ENCODE results near the gene TRAPPC10. TPM values are rescaled to one million over a fixed set of nuclear protein-coding genes. Genes with fewer than 3 reads are reported as not detected.

Gene TRAPPC10
- total RNA-seq, 1 donor from 2014 or later, result 20.3 TPM

- intact Hi-C loops (cut with DNase I), result loop anchor here (5.0 kb wide), 1 partner anchor 166 kb away; no protein-coding TSS in a partner anchor
- DNase-seq (no peak), ATAC-seq (ENCODE audit: poor library complexity) (no peak)
These were observed 34.0 kb upstream of the TRAPPC10 start for GRCh38 chr21:43978060-43978459.

DNA sequence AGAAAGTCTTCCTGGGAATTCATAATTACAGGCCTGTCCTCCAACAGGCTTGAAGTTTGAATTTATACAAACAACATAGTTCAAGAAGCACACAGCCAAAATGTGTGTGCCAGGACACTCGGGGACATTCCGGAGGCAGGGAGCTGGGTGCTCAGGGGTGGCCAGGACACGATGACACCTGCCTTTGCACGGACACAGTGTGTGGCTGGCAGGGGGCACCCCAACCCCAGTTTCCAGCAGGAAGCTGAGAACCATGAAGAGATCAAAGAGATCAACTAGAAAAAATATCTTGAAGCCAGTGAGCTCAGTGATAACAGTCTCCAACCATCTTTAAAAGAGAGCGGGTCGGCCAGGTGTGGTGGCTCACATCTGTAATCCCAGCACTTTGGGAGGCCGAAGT is 32.5 kb upstream of the TRAPPC10 start:
- ATAC-seq (ENCODE audit: poor library complexity) (no peak), DNase-seq (no peak)
- intact Hi-C loops (cut with DNase I), result loop anchor here (5.0 kb wide), 1 partner anchor 167 kb away; no protein-coding TSS in a partner anchor

DNA sequence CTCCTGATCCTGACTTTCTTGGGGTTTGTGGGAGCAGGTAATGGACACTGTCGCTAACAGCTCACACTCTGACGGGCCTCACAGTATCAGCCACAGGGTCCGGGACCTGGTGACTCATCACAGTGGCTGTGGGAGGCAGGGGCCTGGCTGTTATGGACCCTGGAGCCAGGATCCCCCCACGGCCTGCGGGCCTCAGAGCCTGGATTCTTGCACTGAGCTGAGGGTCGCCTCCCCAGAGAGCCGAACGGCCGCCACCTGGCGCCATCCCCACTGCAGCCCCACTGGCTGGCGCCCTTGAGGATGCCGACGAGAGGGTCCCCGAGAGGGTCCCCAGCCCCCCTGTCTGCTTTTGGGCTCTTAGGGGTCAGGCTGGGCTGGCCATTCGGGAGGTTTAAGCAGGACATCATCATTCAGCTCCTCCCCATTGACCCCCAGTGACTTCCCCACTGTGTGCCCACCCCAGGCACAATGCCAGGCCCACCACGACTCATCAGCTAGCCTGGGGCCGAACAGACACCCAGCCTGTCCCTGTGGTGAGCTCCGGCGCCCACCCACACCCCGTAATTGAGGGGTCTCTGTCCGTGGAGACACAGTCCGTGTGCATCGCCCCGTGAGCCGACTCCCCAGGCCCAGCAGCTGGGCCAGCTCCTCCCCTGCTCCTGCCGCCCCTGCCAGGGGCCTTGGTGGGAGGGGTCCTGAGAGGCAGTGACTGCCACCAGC is 30.8 kb upstream of the TRAPPC10 start:
- intact Hi-C loops (cut with DNase I), result no loop called here
- ATAC-seq (ENCODE audit: poor library complexity) (no peak), DNase-seq (no peak)

DNA sequence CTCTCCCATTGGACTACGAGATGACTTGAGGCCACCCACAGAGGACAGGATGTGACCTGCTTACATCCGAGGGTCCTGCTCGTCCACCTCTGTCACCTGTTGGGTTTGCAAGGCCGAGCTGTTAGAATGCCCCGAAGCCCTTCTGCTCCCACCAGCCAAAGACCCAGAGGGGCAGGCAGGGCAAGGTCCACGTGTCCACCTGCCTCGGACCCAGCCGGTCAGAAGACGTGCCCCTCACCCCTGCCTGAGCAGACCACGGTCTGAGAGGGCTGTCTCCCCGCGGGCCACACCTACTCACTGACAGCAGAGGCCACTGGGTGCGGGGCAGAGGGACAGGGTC is 30.3 kb upstream of the TRAPPC10 start:
- DNase-seq (no peak), ATAC-seq (ENCODE audit: poor library complexity) (no peak)
- intact Hi-C loops (cut with DNase I), result no loop called here

DNA sequence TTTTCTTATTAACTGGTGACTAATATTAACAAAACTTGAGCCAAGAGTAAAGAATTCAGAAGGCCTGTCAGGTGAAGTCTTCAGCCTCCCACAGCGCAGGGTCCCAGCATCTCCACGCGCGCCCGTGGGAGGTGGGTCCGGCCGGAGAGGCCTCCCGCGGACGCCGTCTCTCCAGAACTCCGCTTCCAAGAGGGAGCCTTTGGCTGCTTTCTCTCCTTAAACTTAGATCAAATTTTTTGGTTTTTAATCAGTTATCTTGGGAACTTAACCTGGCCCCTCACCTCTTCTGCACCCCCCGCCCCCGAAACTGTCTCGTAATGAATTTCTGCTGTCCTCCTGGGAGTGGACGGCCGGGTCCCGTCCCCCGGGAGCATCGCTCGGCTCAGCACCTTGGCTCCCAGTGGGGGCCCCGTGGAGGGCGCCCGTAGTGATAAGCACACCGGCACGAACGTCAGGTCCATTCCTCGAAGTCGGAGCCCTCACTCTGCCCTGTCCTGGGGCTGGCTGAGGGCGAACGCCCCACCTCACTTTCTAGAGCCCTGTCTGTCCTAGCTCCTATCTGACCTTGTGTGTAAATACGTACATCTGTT is 29.5 kb upstream of the TRAPPC10 start:
- intact Hi-C loops (cut with DNase I), result no loop called here
- no peak for ATAC-seq (ENCODE audit: poor library complexity)
- DNase-seq, result no peak

DNA sequence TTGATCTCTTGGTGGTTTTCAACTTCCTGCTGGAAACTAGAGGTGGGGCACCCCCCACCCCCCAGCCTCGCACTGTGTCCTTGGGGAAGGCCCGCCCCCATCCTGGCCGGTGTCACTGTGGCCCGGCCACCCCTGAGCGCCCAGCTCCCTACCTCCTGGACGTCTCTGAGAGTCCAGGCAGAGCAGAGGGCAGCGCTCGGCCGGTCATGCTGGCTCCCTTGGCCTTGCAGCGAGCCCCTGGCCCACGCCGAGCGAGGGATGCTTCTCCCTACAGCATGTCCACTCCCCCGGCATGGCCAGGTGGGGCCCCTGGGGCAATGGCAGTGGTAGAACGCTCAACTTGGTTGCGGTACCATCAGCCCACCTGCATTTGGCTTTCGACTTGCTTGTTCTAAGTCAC is 28.7 kb upstream of the TRAPPC10 start:
- DNase-seq, result no peak
- intact Hi-C loops (cut with DNase I), result no loop called here
- ATAC-seq (ENCODE audit: poor library complexity), result no peak

- no peak for ATAC-seq (ENCODE audit: poor library complexity)
- intact Hi-C loops (cut with DNase I), result no loop called here
- DNase-seq, result no peak
These were observed 28.2 kb upstream of the TRAPPC10 start for GRCh38 chr21:43983860-43984420.

DNA sequence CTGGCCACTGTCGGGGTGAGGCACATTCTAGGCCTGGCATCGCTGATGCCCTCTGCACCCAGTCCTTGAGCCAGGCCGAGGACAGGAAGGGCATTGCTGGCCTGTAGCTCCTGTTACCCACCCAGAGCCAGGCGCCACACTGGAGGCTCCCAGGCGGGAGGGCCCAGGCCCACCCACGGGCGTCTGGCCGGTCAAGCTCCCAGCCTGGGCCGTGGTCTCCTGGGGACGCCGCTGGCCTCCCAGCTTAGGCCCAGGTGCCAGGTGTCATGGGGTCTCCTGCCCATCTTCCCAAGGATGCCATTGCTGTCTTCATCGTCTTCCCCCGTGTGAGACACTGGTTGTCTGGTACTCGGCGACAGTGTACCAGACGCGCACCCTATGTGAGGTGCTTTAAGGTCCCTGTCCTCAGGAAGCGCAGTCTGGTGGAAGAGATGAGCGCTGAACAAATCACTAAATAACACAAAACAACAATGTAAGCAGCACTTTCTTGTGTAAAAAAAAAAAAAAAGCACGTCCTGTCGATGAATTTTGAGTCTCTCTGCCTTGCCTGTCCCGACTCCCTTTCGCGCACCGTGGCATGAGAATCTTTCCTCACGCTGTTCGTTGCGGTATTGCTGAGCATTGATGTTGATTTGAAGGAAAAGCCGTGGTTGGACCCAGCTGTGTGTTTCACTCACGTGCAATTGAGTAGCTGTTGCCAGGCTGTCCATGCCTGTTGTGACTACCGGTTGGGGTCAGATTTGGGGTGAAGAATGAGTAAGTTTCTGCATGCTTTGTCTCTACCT is 27.0 kb upstream of the TRAPPC10 start:
- ATAC-seq (ENCODE audit: poor library complexity), result no peak
- intact Hi-C loops (cut with DNase I), result no loop called here
- DNase-seq, result no peak

DNA sequence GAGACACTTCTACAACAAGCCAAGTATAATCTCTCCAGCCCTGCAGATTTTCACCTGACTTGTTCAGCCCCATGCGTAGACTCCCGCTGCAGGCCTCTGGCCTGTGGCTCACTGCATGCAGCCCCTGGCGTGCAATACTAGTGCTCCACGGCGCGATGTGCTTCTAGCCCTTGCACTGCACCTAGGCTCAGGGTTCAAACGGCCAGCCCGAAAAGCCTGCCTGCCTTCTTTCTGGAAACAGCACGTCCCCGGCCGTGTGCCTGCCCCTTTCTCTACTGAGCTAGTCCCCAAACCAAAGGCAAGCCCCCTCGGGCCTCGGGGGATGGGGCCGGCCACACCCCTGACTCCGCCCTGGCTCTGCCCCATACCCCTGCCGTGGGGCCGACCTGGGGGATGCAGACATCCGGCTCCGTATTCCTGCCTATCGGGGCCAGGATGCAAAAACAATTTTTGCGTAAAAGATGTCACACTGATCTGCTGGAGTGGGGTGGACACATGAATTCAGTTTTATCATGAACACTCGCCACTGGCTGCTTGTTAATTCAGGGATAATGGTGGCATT is 26.3 kb upstream of the TRAPPC10 start:
- DNase-seq (peak; percentile 25), ATAC-seq (ENCODE audit: poor library complexity) (no peak)
- intact Hi-C loops (cut with DNase I), result no loop called here

DNA sequence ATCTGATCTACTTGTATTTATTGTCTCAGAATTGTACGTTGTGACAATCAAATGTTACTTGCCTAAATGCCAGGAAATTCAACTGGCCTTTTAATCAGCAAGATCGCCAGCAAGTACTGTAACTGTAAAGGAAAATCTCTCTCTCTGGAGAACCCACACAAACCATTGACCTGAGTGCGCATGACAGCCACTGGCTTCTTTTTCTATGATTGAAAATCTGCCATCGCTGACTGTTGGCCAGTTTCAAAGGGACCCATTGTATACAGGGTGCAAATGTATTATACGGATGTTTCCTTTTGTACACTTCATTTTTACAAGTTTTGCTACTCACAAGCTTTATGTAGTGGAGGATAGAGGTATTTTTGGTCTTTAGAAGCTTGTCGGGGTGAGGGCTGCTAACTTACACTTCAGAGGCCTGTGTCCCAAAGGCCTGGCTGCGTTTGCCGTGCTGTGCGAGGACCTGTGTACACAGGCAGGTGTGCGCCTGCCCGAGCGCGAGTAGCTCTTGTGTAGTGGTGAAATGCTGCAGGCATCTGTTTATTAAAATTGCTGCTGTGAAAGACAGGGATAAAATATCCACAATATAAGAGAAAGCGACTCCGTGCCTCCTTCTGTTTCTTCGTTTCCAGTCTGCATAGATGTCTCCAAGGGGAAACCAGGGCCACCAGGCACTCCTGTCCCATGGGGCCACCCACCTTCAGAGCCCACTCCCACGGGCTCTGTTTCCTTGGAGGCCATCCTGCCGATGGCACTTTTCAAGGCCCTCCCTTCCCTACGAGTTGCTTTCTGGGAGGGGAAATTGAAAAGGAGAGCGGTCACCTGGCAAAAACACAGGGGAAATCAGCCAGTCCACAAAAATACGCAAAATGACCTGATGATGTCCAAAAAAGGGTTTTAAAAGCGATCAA is 25.3 kb upstream of the TRAPPC10 start:
- ATAC-seq (ENCODE audit: poor library complexity) (no peak), DNase-seq (peak; percentile 40)
- intact Hi-C loops (cut with DNase I), result no loop called here

DNA sequence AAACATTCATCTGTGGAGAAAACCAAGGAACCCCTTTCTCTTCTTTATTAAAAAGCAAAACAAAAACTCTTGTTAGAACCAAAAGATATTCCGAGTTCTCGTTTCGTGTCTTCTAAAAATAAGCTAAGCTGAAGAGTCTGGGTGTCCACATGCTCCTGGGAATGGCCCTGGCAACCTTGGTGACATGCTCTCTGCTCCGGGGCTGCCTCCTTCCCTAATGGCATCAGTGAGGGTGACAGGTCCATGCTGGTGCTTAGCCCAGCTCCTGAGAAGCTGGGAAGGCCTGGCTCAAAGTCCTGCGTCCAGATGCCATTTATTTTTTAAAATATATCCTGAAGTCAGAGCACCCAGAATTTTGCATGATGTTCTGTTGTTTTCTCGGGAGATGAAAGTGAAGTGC is 24.6 kb upstream of the TRAPPC10 start:
- ATAC-seq (ENCODE audit: poor library complexity), result peak; percentile 75
- DNase-seq, result no peak
- intact Hi-C loops (cut with DNase I), result no loop called here

GRCh38 chr21:43988016-43988415 is 24.1 kb upstream of the TRAPPC10 start:
- ATAC-seq (ENCODE audit: poor library complexity) (no peak), DNase-seq (peak; percentile 20)
- intact Hi-C loops (cut with DNase I), result no loop called here

GRCh38 chr21:43988506-43989230 is 23.4 kb upstream of the TRAPPC10 start:
- ATAC-seq (ENCODE audit: poor library complexity) (no peak), DNase-seq (no peak)
- intact Hi-C loops (cut with DNase I), result no loop called here

DNA sequence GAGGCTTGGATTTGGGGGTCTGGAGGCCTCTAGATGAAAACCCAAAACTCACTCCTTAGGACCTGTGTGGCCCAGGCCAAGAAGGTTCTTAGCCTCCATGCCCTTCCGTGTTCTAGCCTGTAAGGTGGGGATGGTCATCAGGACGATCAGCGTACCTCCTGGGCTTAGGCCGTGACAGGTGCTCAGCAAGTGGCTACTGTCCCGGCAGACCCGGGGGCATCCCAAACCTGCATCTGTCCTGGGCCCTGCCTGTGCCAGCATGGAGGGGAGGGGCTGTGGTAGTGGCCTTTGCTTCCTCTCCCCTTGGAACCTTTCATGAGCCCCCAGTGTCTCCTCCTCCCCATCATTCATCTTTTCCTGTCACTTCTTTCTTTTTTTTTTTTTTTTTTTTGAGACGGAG is 22.7 kb upstream of the TRAPPC10 start:
- ATAC-seq (ENCODE audit: poor library complexity) (no peak), DNase-seq (peak; percentile 24)
- intact Hi-C loops (cut with DNase I), result no loop called here

- peak; percentile 31 for DNase-seq
- no peak for ATAC-seq (ENCODE audit: poor library complexity)
These were observed 20.6 kb upstream of the TRAPPC10 start for GRCh38 chr21:43991447-43991991.

DNA sequence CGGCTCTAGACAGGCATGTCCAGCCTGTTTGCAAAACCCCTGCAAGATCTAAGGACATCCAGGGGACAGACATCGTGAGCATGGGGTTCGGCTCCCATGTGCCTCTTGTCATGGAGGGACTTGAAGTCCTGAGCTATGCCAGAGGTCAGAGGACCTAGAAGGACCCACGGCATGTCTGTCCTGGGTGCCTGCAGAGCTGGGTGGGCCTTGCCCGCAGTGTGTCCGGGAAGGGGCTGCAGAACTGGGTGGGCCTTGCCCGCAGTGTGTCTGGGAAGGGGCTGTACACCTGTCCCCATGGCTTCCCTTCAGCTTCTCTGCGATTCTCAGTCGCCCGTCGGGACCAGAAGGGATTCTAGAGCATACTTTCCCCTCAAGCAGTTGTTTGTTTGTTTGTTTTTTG is 20.0 kb upstream of the TRAPPC10 start:
- ATAC-seq (ENCODE audit: poor library complexity) (no peak), DNase-seq (no peak)
- intact Hi-C loops (cut with DNase I), result no loop called here

More at GRCh38 chr21:43991447-43991991, 20.6 kb upstream of the TRAPPC10 start:
- intact Hi-C loops (cut with DNase I), result no loop called here

- ATAC-seq (ENCODE audit: poor library complexity), result no peak
- intact Hi-C loops (cut with DNase I), result no loop called here
These were observed 18.6 kb upstream of the TRAPPC10 start for GRCh38 chr21:43993420-43993934.

More at GRCh38 chr21:43993420-43993934, 18.6 kb upstream of the TRAPPC10 start:
- DNase-seq, result no peak
